LNCAP (cell line): ENCODE data around the gene WNK2.

Experiments used
- TF ChIP-seq, protein P1 (sequence below): fragments of 450-650 bp; IDR thresholded peaks from 2 replicates; pipeline ENCODE4 v1.5.1; 2017; ENCODE audit warnings: mild to moderate bottlenecking

The WNK2 gene

GRCh38 chr9:93264338-93265125 lies 80.6 kb downstream of the WNK2 start:
- TF ChIP-seq, protein P1, sequence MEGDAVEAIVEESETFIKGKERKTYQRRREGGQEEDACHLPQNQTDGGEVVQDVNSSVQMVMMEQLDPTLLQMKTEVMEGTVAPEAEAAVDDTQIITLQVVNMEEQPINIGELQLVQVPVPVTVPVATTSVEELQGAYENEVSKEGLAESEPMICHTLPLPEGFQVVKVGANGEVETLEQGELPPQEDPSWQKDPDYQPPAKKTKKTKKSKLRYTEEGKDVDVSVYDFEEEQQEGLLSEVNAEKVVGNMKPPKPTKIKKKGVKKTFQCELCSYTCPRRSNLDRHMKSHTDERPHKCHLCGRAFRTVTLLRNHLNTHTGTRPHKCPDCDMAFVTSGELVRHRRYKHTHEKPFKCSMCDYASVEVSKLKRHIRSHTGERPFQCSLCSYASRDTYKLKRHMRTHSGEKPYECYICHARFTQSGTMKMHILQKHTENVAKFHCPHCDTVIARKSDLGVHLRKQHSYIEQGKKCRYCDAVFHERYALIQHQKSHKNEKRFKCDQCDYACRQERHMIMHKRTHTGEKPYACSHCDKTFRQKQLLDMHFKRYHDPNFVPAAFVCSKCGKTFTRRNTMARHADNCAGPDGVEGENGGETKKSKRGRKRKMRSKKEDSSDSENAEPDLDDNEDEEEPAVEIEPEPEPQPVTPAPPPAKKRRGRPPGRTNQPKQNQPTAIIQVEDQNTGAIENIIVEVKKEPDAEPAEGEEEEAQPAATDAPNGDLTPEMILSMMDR, result no peak

DNA sequence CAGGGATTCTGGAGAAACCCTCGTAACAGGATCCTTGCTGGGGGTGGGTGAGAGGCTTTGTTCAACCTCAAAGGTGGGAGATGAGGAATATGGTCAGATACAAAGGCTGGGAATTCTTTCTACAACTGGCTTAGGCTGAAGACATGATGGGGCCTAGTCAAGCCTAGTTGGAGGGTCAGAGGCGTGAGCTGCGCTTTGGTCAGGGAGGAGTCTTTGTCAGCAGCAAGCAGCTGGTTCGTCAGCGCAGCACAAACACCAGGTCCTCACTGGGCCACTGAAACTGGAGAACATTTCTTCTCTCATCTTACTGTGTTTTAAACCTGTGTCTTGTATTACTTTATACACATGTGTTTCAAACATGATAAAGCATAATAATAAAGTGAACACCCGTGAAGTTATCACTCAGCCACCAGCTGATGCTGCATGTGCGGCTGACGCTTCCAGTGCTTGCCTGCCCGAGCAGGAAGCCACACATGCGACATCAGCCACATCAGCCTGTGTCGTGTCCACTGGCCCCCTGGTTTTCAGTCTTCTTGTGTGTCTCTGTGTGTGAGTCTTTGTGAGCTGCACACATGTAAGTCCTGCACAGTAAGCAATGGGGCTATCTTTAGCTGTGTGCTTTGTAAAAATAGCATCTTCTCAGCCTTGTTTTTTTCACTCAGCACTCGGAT lies 81.5 kb downstream of the WNK2 start:
- TF ChIP-seq, protein P1, result no peak

DNA sequence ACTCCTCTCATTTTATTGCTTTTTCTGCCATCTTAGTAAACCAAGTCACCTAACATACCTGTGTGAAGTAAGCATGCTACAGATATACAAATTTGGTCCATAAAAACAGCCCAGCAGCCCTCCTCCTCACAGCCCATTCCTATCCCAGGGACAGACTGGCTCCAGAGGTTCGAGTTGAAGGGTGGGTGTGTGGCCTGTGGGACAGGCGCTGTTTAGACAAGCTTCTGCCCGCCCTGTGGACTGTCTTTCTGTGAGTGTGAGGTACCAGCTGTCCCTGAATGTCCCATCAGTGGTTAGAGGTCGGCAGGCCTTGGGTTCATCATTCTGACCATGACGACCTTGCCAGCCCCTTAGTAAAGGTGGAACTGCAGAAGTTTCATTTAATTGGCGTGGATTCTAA lies 82.0 kb downstream of the WNK2 start:
- TF ChIP-seq, protein P1, result no peak

GRCh38 chr9:93266521-93267001 lies 82.6 kb downstream of the WNK2 start:
- TF ChIP-seq, protein P1, result no peak

- TF ChIP-seq, protein P1, result no peak
Measured at GRCh38 chr9:93267091-93267541, 83.2 kb downstream of the WNK2 start.

- TF ChIP-seq, protein P1, result no peak
Measured at GRCh38 chr9:93267681-93268505, 84.0 kb downstream of the WNK2 start.
